GM12874 (cell line): Measurements from ENCODE around the gene TFF1.

Experiments
- TF ChIP-seq, protein P1 (sequence below): IDR thresholded peaks from 2 replicates; pipeline ENCODE4 v1.5.1; 2011; ENCODE audit warnings: low read depth, mild to moderate bottlenecking, control low read depth, low read length, moderate library complexity; ENCODE audit not compliant: insufficient read depth

TFF1 gene

DNA sequence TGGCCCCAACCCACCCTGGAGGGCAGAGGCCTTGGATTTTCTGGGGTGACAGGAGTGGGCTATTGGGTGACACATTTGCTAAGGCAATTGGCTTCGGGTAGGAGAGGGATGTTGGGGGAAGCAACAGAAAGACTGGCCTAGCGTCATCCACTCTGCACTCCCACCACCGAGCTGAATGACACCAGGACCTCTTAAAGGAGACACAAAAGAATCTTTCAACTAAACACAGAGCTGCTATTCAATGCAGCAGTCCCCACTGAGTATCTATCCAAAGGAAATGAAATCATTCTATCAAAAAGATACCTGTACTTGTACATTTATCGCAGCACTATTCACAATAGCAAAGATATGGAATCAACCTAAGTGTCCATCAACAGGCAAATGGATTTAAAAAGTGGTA is 21.7 kb downstream of the TFF1 start:
- TF ChIP-seq, protein P1, sequence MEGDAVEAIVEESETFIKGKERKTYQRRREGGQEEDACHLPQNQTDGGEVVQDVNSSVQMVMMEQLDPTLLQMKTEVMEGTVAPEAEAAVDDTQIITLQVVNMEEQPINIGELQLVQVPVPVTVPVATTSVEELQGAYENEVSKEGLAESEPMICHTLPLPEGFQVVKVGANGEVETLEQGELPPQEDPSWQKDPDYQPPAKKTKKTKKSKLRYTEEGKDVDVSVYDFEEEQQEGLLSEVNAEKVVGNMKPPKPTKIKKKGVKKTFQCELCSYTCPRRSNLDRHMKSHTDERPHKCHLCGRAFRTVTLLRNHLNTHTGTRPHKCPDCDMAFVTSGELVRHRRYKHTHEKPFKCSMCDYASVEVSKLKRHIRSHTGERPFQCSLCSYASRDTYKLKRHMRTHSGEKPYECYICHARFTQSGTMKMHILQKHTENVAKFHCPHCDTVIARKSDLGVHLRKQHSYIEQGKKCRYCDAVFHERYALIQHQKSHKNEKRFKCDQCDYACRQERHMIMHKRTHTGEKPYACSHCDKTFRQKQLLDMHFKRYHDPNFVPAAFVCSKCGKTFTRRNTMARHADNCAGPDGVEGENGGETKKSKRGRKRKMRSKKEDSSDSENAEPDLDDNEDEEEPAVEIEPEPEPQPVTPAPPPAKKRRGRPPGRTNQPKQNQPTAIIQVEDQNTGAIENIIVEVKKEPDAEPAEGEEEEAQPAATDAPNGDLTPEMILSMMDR: no peak

DNA sequence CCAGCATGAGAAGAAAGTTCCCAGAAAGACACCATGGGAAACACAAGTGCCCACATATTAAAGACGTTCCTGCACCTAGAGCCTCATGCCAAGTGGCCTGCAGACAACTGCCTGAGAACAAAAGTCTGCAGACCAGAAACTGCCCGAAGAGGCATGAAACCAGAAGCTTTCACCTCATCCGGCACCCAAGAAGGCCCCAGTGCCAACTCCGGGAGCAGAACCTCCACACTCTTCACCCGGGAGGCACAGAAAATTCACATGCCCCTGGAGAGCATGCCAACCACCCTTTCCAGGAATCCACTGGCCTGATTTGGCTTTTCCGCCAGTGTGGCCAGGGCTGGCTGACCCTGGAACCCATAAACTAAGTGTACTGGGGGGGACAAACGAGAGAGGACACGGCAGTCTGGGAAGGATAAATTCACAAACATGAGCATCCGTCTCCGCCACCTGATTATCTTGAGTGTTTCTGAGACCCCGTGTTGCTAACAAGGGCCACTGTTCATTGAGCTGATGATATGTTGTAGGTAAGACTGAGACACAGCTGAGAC is 22.3 kb downstream of the TFF1 start:
- TF ChIP-seq, protein P1: no peak

DNA sequence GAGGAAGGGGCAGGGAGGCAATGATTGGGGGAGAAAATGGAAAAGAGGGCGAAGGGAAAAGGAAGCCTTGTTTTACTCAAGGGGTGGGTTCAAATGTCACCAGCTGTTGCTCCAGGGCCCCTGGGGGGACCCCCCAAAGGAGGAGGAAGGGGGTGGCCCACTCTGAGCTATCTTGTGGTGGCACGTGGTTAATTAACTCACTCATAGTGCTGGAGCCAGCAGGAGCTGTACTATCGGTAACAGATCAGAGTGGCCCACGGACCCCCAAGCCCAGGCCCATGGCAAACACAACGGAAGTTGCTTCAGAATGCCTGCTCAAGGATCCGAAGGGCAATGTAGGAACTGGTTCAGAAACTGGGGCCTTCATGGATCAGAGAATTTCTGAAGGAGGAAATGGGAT is 22.8 kb downstream of the TFF1 start:
- TF ChIP-seq, protein P1: no peak

DNA sequence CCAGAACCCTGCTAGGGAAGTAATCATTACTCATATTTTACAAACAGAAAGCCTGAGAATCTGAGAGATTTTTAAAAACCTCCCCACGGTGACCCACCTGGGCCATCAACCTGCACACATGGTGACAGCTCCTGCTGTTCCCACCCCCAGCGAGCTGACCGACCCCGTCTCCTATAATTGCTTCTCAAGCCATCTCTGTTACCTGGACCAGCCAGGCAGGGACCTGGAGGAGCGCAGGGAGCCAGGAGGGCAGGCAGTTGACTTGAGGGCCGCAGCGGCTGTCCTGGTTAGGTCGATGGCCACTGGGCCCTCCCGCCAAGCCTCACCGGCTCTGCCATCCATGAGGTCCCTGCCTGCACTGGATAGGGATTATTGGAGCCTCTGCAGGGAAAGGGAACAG is 23.2 kb downstream of the TFF1 start:
- TF ChIP-seq, protein P1: no peak

DNA sequence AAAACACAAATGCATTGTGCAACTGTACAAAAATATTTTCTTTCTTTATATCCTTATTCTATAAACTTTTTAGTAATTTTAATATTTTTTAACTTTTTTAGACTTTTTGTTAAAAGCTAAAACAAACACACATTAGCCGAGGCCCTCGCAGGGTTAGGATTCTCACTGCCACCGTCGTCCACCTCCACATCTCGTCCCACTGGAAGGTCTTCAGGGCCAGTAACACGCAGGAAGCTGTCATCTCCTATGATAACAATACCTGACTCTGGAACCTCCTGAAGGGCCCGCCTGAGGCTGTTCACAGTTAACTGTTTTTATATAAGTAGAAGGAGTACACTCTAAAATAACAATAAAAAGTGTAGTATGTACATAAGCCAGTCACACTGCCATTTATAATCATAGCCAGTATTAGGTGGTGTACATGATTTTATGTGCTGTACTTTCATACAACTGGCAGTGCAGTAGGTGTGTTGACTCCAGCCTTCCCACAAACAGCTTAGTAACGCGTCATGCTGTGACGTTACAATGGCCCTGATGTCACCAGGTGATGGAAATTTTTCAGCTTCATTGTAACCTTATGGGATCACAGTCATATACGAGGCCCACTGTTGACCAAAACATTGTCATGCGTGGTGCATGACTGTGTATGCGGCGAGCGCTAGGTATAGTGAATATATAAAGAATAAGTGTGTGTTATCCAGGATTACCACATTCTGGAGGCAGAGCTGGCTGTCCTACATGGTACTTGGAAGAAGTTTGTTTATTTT is 24.4 kb downstream of the TFF1 start:
- TF ChIP-seq, protein P1: no peak

DNA sequence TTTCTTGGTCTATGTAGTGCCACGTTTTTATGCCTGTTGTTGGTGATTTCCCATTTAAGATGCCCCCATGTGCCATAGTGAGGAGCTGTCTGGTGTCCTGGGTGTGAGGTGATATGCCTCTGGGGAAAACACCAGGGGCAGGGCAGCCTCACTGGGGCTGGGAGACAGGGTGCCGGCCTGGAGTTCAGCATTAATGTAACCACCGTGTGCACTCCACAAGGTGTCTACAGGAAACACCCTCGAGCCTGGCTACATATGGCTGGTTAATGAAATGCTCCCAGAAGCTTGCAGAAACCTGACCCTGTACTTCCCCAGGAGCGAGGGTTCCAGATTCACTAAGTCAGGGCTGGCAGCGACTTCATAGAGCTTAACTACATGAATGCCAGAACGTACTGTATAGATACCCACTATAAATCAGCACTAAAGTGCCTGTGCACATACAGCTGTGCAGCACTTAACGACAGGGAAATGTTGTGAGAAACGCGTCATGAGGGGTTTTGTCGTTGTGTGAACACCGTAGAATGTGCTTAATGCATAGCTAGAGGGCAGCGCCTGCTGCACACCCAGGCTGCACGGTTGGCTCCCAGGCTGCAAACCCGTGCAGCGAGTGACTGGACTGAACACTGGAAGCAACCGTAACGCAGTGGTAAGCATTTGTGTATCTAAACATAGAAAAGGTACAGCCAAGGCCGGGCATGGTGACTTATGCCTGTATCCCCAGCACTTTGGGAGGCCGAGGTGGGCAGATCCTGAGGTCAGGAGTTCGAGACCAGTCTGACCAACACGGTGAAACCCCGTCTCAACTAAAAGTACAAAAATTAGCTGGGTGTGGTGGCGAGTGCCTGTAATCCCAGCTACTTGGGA is 25.9 kb downstream of the TFF1 start:
- TF ChIP-seq, protein P1: no peak
